K562 (cell line): ENCODE data around the gene TREM1. TPM values are rescaled to one million over a fixed set of nuclear protein-coding genes. Genes with fewer than 3 reads are reported as not detected.

Experiments used
- CBX5 ChIP-seq: IDR thresholded peaks from 2 replicates; pipeline ENCODE4 v1.6.1; 2014; ENCODE audit warnings: low read depth, borderline replicate concordance
- CC2D1A ChIP-seq: fragments of 450-650 bp; IDR thresholded peaks from 2 replicates; pipeline ENCODE4 v1.6.1; 2017; ENCODE audit warnings: mild to moderate bottlenecking
- DNMT1 ChIP-seq: fragments of 450-650 bp; IDR thresholded peaks from 2 replicates; pipeline ENCODE4 v1.6.1; 2016; ENCODE audit warnings: antibody characterized with exemption, mild to moderate bottlenecking
- ETV5 ChIP-seq: sonication (generic); formaldehyde crosslinking; IDR thresholded peaks from 2 replicates; pipeline ENCODE4 v1.4.0; 2020; ENCODE audit warnings: low read depth, mild to moderate bottlenecking, missing genetic modification reagents
- EZH2 ChIP-seq: IDR thresholded peaks from 2 replicates; pipeline ENCODE4 v1.6.1; 2012; ENCODE audit warnings: low read depth, mild to moderate bottlenecking, inconsistent platforms, low read length, borderline replicate concordance
- HDAC3 ChIP-seq: fragments of 450-650 bp; IDR thresholded peaks from 2 replicates; pipeline ENCODE4 v1.6.1; 2018; ENCODE audit warnings: borderline replicate concordance, mild to moderate bottlenecking, moderate library complexity; ENCODE audit not compliant: partially characterized antibody
- KLF1 ChIP-seq: fragments of 450-650 bp; IDR thresholded peaks from 2 replicates; pipeline ENCODE4 v1.6.1; 2016; ENCODE audit warnings: missing genetic modification characterization, missing compliant biosample characterization
- MXI1 ChIP-seq: IDR thresholded peaks from 2 replicates; pipeline ENCODE4 v1.6.1; 2011; ENCODE audit warnings: low read depth, mild to moderate bottlenecking, improper control_type of control experiment, low read length
- NCOA6 ChIP-seq: fragments of 450-650 bp; IDR thresholded peaks from 2 replicates; pipeline ENCODE4 v1.6.1; 2017; ENCODE audit warnings: mild to moderate bottlenecking
- NONO ChIP-seq, 2 experiments: fragments of 200-400 bp in 1 of 2; fragments of 450-650 bp in 1 of 2; formaldehyde crosslinking in 1 of 2; IDR thresholded peaks; 2 replicates each; pipeline ENCODE4 v1.6.1; 2017; ENCODE audit warnings: low read depth in 2 of 2, mild to moderate bottlenecking in 2 of 2, moderate library complexity in 2 of 2, low read length in 1 of 2
- NR2C1 ChIP-seq, 2 experiments: fragments of 450-650 bp; IDR thresholded peaks; 2 replicates each; pipeline ENCODE4 v1.6.1; 2017; ENCODE audit warnings: mild to moderate bottlenecking in 2 of 2, antibody characterized with exemption in 1 of 2, inconsistent platforms in 1 of 2, missing compliant biosample characterization in 1 of 2, missing genetic modification characterization in 1 of 2
- RBM14 ChIP-seq: fragments of 200-400 bp; formaldehyde crosslinking; IDR thresholded peaks from 2 replicates; pipeline ENCODE4 v1.6.1; 2018; ENCODE audit warnings: low read depth, mild to moderate bottlenecking, low read length, moderate library complexity, borderline replicate concordance; ENCODE audit not compliant: insufficient read depth
- RBM34 ChIP-seq: fragments of 200-400 bp; formaldehyde crosslinking; IDR thresholded peaks from 2 replicates; pipeline ENCODE4 v1.6.1; 2018; ENCODE audit warnings: low read length, borderline replicate concordance; ENCODE audit not compliant: insufficient read depth
- SMARCB1 ChIP-seq: IDR thresholded peaks from 2 replicates; pipeline ENCODE4 v1.6.1; 2011; ENCODE audit warnings: improper control_type of control experiment, low read depth; ENCODE audit not compliant: insufficient read length
- SRSF7 ChIP-seq: fragments of 200-400 bp; formaldehyde crosslinking; optimal IDR thresholded peaks from 2 replicates; pipeline ENCODE3; 2017; ENCODE audit warnings: mild to moderate bottlenecking, low read depth, low read length
- SUPT5H ChIP-seq: fragments of 450-650 bp; IDR thresholded peaks from 2 replicates; pipeline ENCODE4 v1.6.1; 2016
- XRCC5 ChIP-seq: fragments of 200-400 bp; formaldehyde crosslinking; IDR thresholded peaks from 2 replicates; pipeline ENCODE4 v1.6.1; 2017; ENCODE audit warnings: low read depth, mild to moderate bottlenecking, low read length
- ZC3H4 ChIP-seq: sonication (generic); formaldehyde crosslinking; IDR thresholded peaks from 2 replicates; pipeline ENCODE4 v1.9.0; 2021; ENCODE audit warnings: missing genetic modification reagents, borderline replicate concordance
- ZNF77 ChIP-seq: fragments of 250-450 bp; sonication (Bioruptor Pico); IDR thresholded peaks from 2 replicates; pipeline ENCODE4 v1.5.0; 2020
- polyA plus RNA-seq, 8 experiments: library from polyadenylated mRNA; depleted of rRNA in 4 of 8; stranded (reverse) in 5 of 8; unstranded in 3 of 8; fragments of >200 nt; fragmentation: Nextera tagmentation in 2 of 8; fragmentation: Illumina TruSeq in 1 of 8; extraction: Ambion mirVana in 2 of 8; extraction: Trizol in 1 of 8; gene quantifications; 2 replicates each; pipeline versions ENCODE4 v1.2.1 to v1.2.3, GENCODE V29; 2011 to 2014; ENCODE audit warnings: inconsistent platforms in 1 of 8, missing spikeins in 1 of 8
- total RNA-seq, 7 experiments: library from RNA; depleted of rRNA in 6 of 7; stranded (reverse); fragments of >200 nt in 6 of 7; fragmentation: Illumina TruSeq in 2 of 7; extraction: Trizol in 2 of 7; gene quantifications; 2 replicates each; pipeline versions ENCODE4 v1.2.1 to v1.2.3, GENCODE V29; 2011 to 2021; ENCODE audit warnings: low replicate concordance in 1 of 7
- TF ChIP-seq, protein P1 (sequence below): fragments of 200-800 bp; sonication (Bioruptor generic); IDR thresholded peaks from 2 replicates; pipeline ENCODE4 v1.6.1; 2016; ENCODE audit warnings: missing genetic modification characterization, missing compliant biosample characterization
- TF ChIP-seq, protein P2 (sequence below): fragments of 250-450 bp; sonication (Bioruptor Pico); IDR thresholded peaks from 2 replicates; pipeline ENCODE4 v1.8.0; 2021; ENCODE audit warnings: mild to moderate bottlenecking, moderate library complexity
- TF ChIP-seq, protein P3 (sequence below): fragments of 450-650 bp; IDR thresholded peaks from 2 replicates; pipeline ENCODE4 v1.6.1; 2016

Gene TREM1
- total and polyA plus RNA-seq, 9 of the 15 experiments (the other 6 are each of a cell fraction or from before 2014, with no cell fraction given): not detected

DNA sequence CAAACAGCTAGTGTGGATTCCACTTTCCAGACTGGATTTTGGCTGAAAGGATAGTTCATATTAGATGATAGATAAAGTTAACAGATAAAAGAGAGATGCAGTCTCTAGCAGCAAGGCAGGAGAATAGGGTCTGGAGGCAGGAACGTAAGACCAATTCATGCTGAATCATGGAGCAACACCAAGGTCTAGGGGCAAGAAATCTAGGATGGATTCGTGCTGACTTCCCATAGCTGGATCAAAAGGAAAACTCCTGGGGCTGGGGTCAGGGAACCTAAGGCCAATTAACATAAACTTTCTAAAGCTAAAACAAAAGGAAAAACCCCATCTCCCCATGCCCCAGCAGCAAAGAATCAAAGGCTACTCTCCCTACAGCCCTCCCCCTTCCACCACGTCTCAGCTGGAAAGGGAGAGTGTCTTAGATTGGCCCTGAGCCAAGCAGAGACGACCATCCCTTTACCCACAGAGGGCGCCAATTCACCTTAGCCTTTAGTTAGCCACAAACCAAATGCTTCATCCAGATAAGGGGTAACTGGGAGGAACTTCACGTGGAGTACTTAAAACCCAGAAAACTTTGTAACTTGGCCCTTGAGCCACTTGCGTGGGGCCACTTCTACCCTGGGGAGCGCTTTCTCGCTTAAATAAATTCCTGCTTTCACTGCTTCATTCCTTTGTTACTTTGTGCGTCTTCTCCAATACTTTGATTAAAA lies 7.6 kb downstream of the TREM1 start (continued):
- TF ChIP-seq, protein P1, sequence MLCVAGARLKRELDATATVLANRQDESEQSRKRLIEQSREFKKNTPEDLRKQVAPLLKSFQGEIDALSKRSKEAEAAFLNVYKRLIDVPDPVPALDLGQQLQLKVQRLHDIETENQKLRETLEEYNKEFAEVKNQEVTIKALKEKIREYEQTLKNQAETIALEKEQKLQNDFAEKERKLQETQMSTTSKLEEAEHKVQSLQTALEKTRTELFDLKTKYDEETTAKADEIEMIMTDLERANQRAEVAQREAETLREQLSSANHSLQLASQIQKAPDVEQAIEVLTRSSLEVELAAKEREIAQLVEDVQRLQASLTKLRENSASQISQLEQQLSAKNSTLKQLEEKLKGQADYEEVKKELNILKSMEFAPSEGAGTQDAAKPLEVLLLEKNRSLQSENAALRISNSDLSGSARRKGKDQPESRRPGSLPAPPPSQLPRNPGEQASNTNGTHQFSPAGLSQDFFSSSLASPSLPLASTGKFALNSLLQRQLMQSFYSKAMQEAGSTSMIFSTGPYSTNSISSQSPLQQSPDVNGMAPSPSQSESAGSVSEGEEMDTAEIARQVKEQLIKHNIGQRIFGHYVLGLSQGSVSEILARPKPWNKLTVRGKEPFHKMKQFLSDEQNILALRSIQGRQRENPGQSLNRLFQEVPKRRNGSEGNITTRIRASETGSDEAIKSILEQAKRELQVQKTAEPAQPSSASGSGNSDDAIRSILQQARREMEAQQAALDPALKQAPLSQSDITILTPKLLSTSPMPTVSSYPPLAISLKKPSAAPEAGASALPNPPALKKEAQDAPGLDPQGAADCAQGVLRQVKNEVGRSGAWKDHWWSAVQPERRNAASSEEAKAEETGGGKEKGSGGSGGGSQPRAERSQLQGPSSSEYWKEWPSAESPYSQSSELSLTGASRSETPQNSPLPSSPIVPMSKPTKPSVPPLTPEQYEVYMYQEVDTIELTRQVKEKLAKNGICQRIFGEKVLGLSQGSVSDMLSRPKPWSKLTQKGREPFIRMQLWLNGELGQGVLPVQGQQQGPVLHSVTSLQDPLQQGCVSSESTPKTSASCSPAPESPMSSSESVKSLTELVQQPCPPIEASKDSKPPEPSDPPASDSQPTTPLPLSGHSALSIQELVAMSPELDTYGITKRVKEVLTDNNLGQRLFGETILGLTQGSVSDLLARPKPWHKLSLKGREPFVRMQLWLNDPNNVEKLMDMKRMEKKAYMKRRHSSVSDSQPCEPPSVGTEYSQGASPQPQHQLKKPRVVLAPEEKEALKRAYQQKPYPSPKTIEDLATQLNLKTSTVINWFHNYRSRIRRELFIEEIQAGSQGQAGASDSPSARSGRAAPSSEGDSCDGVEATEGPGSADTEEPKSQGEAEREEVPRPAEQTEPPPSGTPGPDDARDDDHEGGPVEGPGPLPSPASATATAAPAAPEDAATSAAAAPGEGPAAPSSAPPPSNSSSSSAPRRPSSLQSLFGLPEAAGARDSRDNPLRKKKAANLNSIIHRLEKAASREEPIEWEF: no peak
- TF ChIP-seq CBX5 (no peak), EZH2 (no peak), SUPT5H (no peak), KLF1 (tag) (no peak), NCOA6 (no peak), ZNF77 (CRISPR knock-in tag) (no peak), NONO (IDR thresholded peaks at IDR 0.05; ENCODE audit: low read depth in 2 of 2, low read length in 1 of 2) (peak in 1 of 2 experiments; percentile 49; a peak in 1 of 4 replicates), ETV5 (CRISPR knock-in tag) (no peak), SMARCB1 (peak; percentile 65), CC2D1A (0 out of 2 replicates have a peak, but pooled peaks have one; percentile 49), SRSF7 (no peak), RBM34 (no peak), XRCC5 (peak; percentile 96), HDAC3 (peak; percentile 78), RBM14 (no peak), ZC3H4 (no peak), NR2C1 (IDR thresholded peaks at IDR 0.05) (no peak; the same call in 1 of the 2 replicates), NR2C1 (tag; IDR thresholded peaks at IDR 0.05) (peak; percentile 49; the same call in 1 of the 2 replicates), DNMT1 (no peak), MXI1 (no peak; the same call in 1 of the 2 replicates)
- TF ChIP-seq, protein P2, sequence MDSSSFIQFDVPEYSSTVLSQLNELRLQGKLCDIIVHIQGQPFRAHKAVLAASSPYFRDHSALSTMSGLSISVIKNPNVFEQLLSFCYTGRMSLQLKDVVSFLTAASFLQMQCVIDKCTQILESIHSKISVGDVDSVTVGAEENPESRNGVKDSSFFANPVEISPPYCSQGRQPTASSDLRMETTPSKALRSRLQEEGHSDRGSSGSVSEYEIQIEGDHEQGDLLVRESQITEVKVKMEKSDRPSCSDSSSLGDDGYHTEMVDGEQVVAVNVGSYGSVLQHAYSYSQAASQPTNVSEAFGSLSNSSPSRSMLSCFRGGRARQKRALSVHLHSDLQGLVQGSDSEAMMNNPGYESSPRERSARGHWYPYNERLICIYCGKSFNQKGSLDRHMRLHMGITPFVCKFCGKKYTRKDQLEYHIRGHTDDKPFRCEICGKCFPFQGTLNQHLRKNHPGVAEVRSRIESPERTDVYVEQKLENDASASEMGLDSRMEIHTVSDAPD (CRISPR knock-in tag): no peak
- TF ChIP-seq, protein P3, sequence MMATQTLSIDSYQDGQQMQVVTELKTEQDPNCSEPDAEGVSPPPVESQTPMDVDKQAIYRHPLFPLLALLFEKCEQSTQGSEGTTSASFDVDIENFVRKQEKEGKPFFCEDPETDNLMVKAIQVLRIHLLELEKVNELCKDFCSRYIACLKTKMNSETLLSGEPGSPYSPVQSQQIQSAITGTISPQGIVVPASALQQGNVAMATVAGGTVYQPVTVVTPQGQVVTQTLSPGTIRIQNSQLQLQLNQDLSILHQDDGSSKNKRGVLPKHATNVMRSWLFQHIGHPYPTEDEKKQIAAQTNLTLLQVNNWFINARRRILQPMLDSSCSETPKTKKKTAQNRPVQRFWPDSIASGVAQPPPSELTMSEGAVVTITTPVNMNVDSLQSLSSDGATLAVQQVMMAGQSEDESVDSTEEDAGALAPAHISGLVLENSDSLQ: no peak
